ENCODE measurements around the gene PDE2A.

PDE2A gene

DNA sequence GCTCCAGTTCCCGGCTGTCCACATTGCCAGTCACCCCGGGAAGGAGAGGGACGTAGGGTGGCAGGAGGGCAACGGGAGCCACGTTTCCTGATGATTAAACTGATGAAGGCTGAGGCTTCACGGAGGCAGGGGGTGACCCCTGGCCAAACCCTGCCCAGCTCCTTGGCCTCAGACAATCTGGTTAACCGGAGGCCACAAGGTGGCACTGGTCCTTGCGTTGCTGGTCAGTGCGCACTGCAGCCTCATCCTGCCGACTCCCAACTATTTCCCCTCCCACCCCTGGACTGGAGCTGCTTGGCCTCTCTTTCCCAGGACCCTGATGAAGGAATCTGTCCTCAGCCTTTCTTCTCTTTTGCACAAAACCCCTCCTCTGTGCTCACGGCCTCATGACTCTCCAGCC is 75.3 kb downstream of the PDE2A start:
- DNase-seq (ENCODE audit: low read depth, low spot score), result no peak
- no peak overlapping the region for H3K27ac ChIP-seq

DNA sequence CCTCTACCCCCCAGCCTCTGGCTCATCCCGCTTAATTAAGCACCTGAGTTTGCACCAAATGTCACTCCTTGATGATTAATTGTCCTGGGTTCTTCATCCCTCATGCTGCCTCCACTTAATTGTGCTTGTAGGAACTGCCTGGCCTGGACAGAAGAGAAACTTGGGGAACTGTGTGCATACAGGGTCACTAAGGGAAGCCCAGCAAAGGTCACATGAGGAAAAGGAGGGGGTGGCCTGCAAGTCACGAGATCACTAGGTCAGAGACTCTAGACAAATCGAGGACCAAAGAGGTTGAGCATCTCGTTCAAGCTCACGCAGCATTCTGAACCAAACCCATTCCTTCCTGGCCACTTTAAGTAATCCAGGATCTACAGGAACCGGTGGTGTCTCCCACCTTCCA is 75.8 kb downstream of the PDE2A start:
- H3K27ac ChIP-seq, result no peak overlapping the region
- no peak for DNase-seq (ENCODE audit: low read depth, low spot score)

DNA sequence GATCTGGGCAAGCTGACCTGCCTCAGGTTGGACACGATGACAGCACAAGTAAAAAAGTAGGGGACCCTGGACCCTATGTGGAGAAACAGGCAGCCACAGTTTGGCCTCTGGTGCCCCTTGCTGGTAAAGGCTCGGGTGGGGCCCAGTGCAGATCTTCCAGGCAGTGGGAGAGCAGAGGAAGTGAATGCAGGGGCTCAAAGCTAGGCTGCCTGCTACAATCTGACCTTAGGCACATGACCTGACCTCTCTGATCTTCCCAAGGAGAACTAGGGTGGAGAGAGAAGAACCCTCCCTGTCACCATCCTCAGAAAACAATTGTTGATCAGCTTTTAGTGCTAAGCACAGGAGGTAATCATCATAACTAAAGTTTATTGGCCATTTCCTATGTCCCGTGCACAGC is 76.5 kb downstream of the PDE2A start:
- H3K27ac ChIP-seq, result no peak overlapping the region
- no peak for DNase-seq (ENCODE audit: low read depth, low spot score)

DNA sequence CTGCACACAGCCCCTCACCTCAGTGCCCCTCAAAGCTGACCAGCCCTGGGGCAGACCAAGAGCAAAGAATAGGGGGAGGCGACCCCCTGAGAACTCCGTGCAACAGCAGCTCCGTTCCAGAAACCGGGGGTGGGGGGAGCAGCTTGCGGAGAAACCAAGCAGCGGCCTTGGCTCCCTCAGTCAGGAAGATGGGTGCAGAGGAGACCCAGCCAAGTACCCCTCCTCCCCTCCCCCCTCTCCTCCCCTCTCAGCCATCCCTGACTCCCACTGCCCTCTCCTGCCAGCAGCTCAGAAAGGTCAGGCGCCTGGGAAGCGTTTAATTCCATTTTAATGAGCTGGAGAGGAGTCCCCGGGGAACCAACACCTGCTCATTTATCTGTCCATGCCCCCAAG is 78.9 kb downstream of the PDE2A start:
- no peak for DNase-seq (ENCODE audit: low read depth, low spot score)

DNA sequence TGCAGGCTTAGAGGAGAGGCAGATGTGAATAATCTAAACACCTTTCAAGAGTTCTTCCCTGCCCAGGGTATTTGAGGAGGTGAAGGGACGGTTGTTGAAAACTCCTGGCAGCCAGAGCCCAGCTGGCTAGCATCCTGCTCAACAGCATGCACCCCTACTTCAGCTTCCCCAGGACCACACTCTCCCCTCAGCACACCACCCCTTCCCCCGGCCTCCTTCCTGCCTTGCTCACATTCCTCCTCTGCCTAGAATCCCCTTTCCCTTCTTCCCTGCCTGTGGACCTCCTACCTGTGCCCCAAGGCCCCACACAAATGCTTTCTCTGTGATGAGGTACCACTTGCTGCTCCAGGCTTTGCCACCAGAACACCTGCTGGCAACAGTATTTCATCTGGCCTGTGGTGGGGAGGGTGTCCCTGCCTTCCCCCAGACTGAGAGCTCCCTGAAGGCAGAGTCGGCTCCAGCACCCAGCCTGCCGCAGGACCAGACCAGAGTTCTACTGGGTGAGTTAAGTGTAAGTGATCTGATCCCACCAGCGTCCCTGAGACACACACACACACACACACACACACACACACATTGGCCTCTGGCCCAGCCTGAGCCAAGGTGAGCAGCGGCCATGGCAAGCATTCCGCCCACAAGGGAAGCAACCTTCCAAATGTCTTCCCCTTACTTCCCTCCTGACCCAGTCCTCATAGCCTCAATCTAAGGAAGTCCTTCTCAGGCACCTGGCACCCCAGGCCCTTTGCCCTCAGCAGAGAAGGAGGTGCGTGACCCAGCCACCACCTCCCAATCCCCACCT is 79.5 kb downstream of the PDE2A start:
- no peak overlapping the region for H3K27ac ChIP-seq
- DNase-seq (ENCODE audit: low read depth, low spot score), result no peak

More for the DNA sequence above, 78.9 kb downstream of the PDE2A start:
- no peak overlapping the region for H3K27ac ChIP-seq

DNA sequence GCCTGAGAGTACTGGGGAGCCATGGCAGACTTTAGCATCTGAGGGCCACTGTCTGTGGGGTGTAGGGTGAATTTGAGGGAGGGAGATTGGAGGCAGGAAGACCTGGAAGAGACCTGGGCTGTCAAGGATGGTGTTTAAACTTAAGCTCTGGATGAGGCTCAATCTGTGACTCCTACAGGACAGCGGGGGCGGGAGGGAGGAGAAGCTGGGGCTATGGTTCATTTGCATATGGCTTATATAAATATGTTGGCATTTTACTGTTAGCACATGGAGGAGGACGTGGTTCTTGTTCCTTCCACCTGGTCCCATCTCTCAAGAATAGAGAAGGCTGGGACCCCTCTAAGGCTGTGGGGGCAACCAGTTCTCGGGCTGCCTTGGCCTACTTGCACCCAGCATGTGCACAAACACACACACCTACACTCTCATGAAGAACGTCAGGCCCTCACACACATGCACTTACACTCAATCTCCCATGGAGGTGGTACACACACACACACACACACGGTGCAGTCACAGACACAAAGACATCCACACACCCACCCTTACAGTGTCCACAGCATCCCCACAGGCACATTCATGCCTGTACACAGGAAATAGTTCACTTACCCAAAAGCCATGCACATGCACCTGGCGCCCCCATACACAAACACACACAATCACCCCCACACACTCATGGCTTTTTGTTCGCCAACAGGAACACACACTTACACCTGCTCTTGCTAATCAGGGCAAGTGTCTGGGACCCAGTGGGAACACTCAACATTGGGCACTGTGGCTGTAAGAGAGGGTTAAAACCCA is 81.3 kb downstream of the PDE2A start:
- no peak overlapping the region for H3K27ac ChIP-seq
- DNase-seq (ENCODE audit: low read depth, low spot score), result no peak

- no peak overlapping the region for H3K27ac ChIP-seq
- DNase-seq (ENCODE audit: low read depth, low spot score), result no peak
Measured at GRCh38 chr11:72591785-72592502, 82.3 kb downstream of the PDE2A start.

DNA sequence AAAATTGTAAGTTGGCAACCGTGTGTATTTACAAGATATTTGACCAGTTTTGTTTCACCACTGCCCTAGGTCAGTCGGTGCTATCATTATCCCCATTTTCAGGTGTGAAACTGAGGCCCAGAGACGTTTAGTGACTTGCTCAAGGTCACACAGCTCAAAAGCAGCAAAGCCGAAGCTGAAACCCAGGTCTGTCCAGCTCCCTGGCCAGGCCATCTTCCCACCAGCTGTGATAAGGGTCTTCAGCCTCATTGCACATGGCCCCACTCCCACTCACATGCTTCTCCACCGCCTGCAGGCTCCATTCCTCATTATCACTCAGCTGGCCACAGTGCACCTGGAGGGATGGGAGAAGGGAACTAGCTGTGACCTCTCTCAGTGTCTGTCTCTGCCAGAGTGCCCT is 83.2 kb downstream of the PDE2A start:
- no peak overlapping the region for H3K27ac ChIP-seq

DNA sequence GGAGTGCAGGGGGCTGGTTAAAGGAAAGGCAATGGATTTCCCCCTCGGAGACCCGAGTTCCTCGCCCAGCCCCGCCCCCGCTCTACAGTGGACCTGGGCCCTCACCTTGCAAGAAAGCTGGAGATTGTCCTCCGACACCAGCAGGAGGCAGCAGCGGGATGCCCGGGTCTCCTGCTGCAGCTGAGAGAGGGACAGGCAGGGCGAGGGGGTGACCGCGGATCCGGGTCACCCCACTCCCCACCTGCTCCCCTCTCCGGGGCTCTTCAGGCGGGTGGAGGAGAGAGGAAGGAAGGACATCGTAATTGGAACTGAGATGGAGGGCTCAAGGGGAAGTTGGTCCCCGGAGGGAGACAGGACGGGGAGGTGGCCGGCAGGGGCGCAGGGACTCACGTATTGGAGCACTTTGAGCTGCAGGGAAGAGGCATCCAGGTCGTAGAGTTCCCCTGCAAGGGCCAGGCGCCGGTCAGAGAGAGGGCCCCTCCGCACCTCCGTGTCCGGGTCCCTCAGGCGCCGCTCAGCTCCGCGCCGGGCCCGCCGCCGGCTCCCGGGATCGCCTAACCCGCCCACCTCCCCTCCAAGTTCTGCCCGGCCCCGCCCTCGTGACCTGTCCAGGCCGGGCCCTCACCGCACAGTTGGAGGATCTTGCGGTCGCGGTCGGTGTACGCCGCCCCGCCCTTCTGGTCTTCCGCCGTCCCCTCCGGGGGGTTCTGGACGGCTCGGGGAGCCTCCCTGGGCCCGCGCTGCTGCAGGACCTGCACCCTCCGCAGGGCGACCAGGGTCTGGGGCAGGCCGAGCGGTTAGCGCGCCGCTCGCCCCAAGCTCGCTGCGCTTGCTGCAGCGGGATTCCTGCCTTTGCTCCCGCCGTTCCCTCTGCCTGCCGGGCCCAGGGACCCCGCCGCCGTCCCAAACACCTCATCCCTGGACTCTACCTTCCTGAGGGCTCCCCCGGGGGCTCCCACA is 84.1 kb downstream of the PDE2A start:
- DNase-seq (ENCODE audit: low read depth, low spot score), result no peak

More for the DNA sequence above, 83.2 kb downstream of the PDE2A start:
- no peak for DNase-seq (ENCODE audit: low read depth, low spot score)

GRCh38 chr11:72588421-72589410 is 85.5 kb downstream of the PDE2A start:
- no peak for DNase-seq (ENCODE audit: low read depth, low spot score)

More for the DNA sequence above, 84.1 kb downstream of the PDE2A start:
- H3K27ac ChIP-seq, result no peak overlapping the region

DNA sequence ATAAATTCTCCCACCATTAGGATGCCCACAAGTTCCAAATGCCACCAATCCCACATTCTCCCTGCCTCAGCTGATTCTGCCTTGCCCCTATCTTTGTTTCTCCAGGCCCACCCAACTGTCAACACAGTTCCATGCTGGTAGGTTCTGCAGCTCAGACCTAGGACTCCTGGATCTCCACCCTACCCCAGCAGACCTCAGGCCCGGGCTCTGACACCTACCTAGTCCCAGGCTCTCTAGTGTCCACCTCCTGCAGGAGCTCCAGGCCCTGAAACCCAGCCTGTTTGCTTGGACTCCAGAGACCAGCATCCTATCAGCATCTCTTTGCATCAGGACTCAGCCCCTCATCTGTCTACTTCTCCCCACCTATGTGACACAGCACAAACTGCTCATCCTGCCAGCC is 86.5 kb downstream of the PDE2A start:
- H3K27ac ChIP-seq, result no peak overlapping the region
- DNase-seq (ENCODE audit: low read depth, low spot score), result no peak

More at GRCh38 chr11:72588421-72589410, 85.5 kb downstream of the PDE2A start:
- no peak overlapping the region for H3K27ac ChIP-seq

DNA sequence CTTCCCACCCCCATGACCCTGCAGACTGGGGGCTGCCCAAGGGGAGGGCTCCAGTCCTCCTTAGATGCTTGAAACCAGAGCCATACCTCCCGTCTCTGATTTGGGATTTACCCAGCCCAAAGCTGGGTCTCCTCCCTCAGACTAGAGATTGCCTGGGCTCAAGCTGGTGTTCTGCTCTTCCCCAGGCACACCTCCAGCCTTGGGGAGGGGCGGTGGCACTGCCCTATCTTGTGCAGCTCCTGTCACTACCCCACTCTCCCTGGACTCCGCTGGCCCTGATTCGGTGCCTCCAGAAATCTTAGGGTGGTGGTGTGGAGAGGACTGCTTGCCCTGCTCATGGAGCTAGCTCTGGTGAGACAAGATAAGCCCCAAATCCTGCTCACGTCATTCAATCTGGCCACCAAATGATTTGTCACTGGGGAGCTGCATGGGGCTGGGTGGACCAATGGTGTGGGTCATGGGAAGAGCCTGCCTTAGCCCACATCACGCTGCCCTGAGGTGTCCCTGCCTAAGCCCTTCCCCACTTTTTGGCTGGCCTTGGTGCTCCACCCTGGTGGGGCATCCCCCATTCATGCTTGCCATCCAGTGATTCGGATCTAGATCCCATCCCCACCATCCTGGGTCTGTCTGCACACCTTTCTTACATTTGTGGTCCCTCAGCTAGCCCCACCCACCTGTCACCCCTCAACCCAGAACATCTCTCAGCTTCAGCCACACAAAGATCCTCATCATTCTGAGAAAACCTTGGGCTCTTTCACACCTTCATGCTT is 87.7 kb downstream of the PDE2A start:
- no peak for DNase-seq (ENCODE audit: low read depth, low spot score)
- H3K27ac ChIP-seq, result no peak overlapping the region

- no peak overlapping the region for H3K27ac ChIP-seq
- no peak for DNase-seq (ENCODE audit: low read depth, low spot score)
Measured at GRCh38 chr11:72585762-72586311, 88.4 kb downstream of the PDE2A start.

DNA sequence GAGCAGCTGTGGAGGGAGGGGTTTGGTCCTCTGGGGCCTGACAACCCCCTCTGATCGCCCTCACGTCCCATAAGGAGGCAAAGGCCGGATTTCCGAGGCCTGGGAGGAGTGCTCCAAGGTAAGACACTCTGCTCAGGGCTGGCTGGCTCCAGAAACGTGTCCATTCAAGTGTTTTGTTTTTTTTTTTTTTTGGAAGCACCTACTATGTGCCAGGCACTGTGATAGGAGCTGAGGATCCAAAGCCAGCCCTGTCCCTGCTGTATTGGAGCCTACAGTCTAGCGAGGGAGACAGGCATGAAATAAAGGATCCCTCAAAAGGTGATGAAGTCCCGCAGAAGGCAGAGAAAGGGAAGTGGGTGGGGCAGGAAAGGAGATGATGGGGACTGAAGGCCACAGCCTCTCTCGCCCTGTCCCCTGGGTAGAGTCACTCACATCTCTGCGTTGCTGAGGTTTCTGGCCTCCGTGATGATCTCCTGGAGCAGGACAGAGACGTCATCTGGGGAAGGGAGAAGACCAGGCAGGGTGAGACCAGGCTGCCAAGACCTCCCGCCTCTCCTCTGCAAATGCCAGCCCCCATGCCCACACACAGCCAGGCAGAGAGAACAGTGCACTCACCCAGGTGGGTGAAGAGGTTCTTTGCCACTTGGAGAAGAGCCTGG is 89.2 kb downstream of the PDE2A start:
- no peak overlapping the region for H3K27ac ChIP-seq
- no peak for DNase-seq (ENCODE audit: low read depth, low spot score)

GRCh38 chr11:72584293-72584938 is 89.8 kb downstream of the PDE2A start:
- DNase-seq (ENCODE audit: low read depth, low spot score), result no peak
- H3K27ac ChIP-seq, result no peak overlapping the region

GRCh38 chr11:72583616-72584292 is 90.5 kb downstream of the PDE2A start:
- no peak for DNase-seq (ENCODE audit: low read depth, low spot score)

More at GRCh38 chr11:72583616-72584292, 90.5 kb downstream of the PDE2A start:
- H3K27ac ChIP-seq, result no peak overlapping the region

Measured in epithelial cell of prostate (primary cell).